Fibroblast of lung (primary cell): ENCODE results near the gene UBTF. TPM values are rescaled to one million over a fixed set of nuclear protein-coding genes. Genes with fewer than 3 reads are reported as not detected.

ENCODE experiments used
- DNase-seq, 2 donors: peaks; one replicate each; pipeline versions ENCODE4 v3.0.0 to v3.0.0-alpha.2; 2010; ENCODE audit warnings: low read depth in 2 of 2
- H2AFZ ChIP-seq: 2 replicates; pipeline ENCODE4 v1.5.1; 2012; ENCODE audit warnings: low read length, control low read depth, inconsistent platforms
- H3K27ac ChIP-seq: 2 replicates; pipeline ENCODE4 v1.5.1; 2011; ENCODE audit warnings: low read length, control low read depth; ENCODE audit not compliant: insufficient read depth
- H3K27me3 ChIP-seq: 2 replicates; pipeline ENCODE4 v1.5.1; 2011; ENCODE audit warnings: mild to moderate bottlenecking, low read length; ENCODE audit not compliant: control insufficient read depth, insufficient read depth
- H3K36me3 ChIP-seq: 2 replicates; pipeline ENCODE4 v1.5.1; 2011; ENCODE audit warnings: low read length; ENCODE audit not compliant: control insufficient read depth, insufficient read depth
- H3K4me1 ChIP-seq: 2 replicates; pipeline ENCODE4 v1.5.1; 2011; ENCODE audit warnings: low read length; ENCODE audit not compliant: control insufficient read depth, insufficient read depth; ENCODE audit errors: extremely low read depth
- H3K4me2 ChIP-seq: 2 replicates; pipeline ENCODE4 v1.5.1; 2011; ENCODE audit warnings: low read length, control low read depth; ENCODE audit not compliant: insufficient read depth; ENCODE audit errors: extremely low read depth
- H3K4me3 ChIP-seq, 4 experiments: fragments of 200-600 bp in 1 of 4; sonication (generic) in 1 of 4; replicated peaks in 1 of 4; 2 replicates each; pipeline ENCODE4 v1.5.1; 2011 to 2016; ENCODE audit warnings: low read length in 4 of 4, low read depth in 3 of 4, mild to moderate bottlenecking in 3 of 4, control low read depth in 2 of 4, inconsistent platforms in 1 of 4, mixed read lengths in 1 of 4; ENCODE audit not compliant: insufficient read depth in 1 of 4; ENCODE audit errors: control extremely low read depth in 1 of 4
- H3K79me2 ChIP-seq: 2 replicates; pipeline ENCODE4 v1.5.1; 2012; ENCODE audit warnings: mild to moderate bottlenecking, low read length, inconsistent platforms; ENCODE audit not compliant: control insufficient read depth, insufficient read depth
- H3K9ac ChIP-seq: 2 replicates; pipeline ENCODE4 v1.5.1; 2011; ENCODE audit warnings: mild to moderate bottlenecking, low read length, control low read depth; ENCODE audit not compliant: insufficient read depth
- H3K9me3 ChIP-seq: 2 replicates; pipeline ENCODE4 v1.5.1; 2012; ENCODE audit warnings: low read depth, low read length; ENCODE audit not compliant: control insufficient read depth, insufficient read depth
- H4K20me1 ChIP-seq: 2 replicates; pipeline ENCODE4 v1.5.1; 2011; ENCODE audit warnings: low read length; ENCODE audit not compliant: control insufficient read depth, insufficient read depth; ENCODE audit errors: extremely low read depth
- CTCF ChIP-seq, 2 donors: IDR thresholded peaks in 1 of 2; conservative IDR thresholded peaks in 1 of 2; 1 replicate in 1 of 2; 2 replicates in 1 of 2; pipeline ENCODE4 v1.5.1; 2011 to 2012; ENCODE audit warnings: low read length in 2 of 2, control low read depth in 1 of 2, inconsistent platforms in 1 of 2, low read depth in 1 of 2, mild to moderate bottlenecking in 1 of 2
- EZH2 ChIP-seq: IDR thresholded peaks from 2 replicates; pipeline ENCODE4 v1.5.1; 2012; ENCODE audit warnings: low read length, control low read depth, mild to moderate bottlenecking; ENCODE audit errors: missing control alignments
- polyA plus RNA-seq, 2 donors: library from polyadenylated mRNA; depleted of rRNA in 1 of 2; stranded (reverse) in 1 of 2; unstranded in 1 of 2; fragments of >200 nt; gene quantifications; 2 replicates each; pipeline ENCODE4 v1.2.1, GENCODE V29; 2011 to 2012; ENCODE audit warnings: missing spikeins in 1 of 2
- total RNA-seq: library from RNA; depleted of rRNA; stranded (reverse); fragments of >200 nt; gene quantifications from 2 replicates; pipeline ENCODE4 v1.2.1, GENCODE V29; 2014

The UBTF gene
- total and polyA plus RNA-seq, 2 donors (not counting 1 experiment from before 2014, with no cell fraction given), result 25.1 to 42.1 TPM

GRCh38 chr17:44254361-44255095 lies 35.1 kb upstream of the UBTF start:
- no peaks in the 10 kb centered on the region for H3K9me3 ChIP-seq
- TF ChIP-seq EZH2 (no peak), CTCF (conservative IDR thresholded peaks at IDR 0.05 in 1 of 2, IDR thresholded peaks at IDR 0.05 in 1 of 2; ENCODE audit: low read depth in 1 of 2, low read length in 2 of 2) (no peak)

GRCh38 chr17:44253006-44253405 lies 33.5 kb upstream of the UBTF start:
- H3K4me3 ChIP-seq, result no peak overlapping the region
- TF ChIP-seq CTCF (conservative IDR thresholded peaks at IDR 0.05 in 1 of 2, IDR thresholded peaks at IDR 0.05 in 1 of 2; ENCODE audit: low read depth in 1 of 2, low read length in 2 of 2) (no peak), EZH2 (no peak)
- H3K4me2 ChIP-seq, result no peak overlapping the region
- no peak overlapping the region for H3K9ac ChIP-seq
- H3K27ac ChIP-seq, result no peak overlapping the region
- peaks cover 2% of the 10 kb centered on the region for H3K27me3 ChIP-seq
- no peaks in the 10 kb centered on the region for H3K36me3 ChIP-seq
- no peak for DNase-seq
- no peaks in the 10 kb centered on the region for H4K20me1 ChIP-seq
- H2AFZ ChIP-seq, result no peak overlapping the region
- no peaks in the 10 kb centered on the region for H3K79me2 ChIP-seq
- no peaks in the 10 kb centered on the region for H3K4me1 ChIP-seq
- no peaks in the 10 kb centered on the region for H3K9me3 ChIP-seq

More at GRCh38 chr17:44254361-44255095, 35.1 kb upstream of the UBTF start:
- Histone ChIP-seq H3K79me2 (no peaks in the 10 kb centered on the region), H3K27ac (no peak overlapping the region), H4K20me1 (no peaks in the 10 kb centered on the region), H3K4me2 (no peak overlapping the region), H3K9ac (no peak overlapping the region), H3K4me1 (no peaks in the 10 kb centered on the region), H2AFZ (no peak overlapping the region), H3K4me3 (no peak overlapping the region), H3K27me3 (peaks cover 2% of the 10 kb centered on the region), H3K36me3 (no peaks in the 10 kb centered on the region)
- DNase-seq, result no peak

GRCh38 chr17:44251062-44251461 lies 31.6 kb upstream of the UBTF start:
- no peak overlapping the region for H3K4me2 ChIP-seq
- H3K79me2 ChIP-seq, result no peaks in the 10 kb centered on the region
- H3K9me3 ChIP-seq, result no peaks in the 10 kb centered on the region
- H3K27me3 ChIP-seq, result peaks cover 2% of the 10 kb centered on the region
- TF ChIP-seq CTCF (conservative IDR thresholded peaks at IDR 0.05 in 1 of 2, IDR thresholded peaks at IDR 0.05 in 1 of 2; ENCODE audit: low read depth in 1 of 2, low read length in 2 of 2), result no peak
- no peak for TF ChIP-seq EZH2
- no peaks in the 10 kb centered on the region for H4K20me1 ChIP-seq
- no peak for DNase-seq
- H3K4me1 ChIP-seq, result no peaks in the 10 kb centered on the region
- no peak overlapping the region for H3K27ac ChIP-seq
- H3K4me3 ChIP-seq, result no peak overlapping the region
- no peak overlapping the region for H2AFZ ChIP-seq
- no peaks in the 10 kb centered on the region for H3K36me3 ChIP-seq
- no peak overlapping the region for H3K9ac ChIP-seq
